Stomach (tissue), 4 donors: ENCODE data around the gene CA11.
"Not testable (repeated sequence)": the region's sequence is repeated elsewhere in the genome, so short reads cannot be mapped to it uniquely, and the experiment has no call there.

ENCODE experiments used
- CTCF ChIP-seq, 7 experiments: fragments of 450-650 bp in 4 of 7; fragments of 200-600 bp in 3 of 7; sonication (generic) in 3 of 7; IDR thresholded peaks; one replicate each; pipeline ENCODE4 v1.5.1; 2016 to 2019; ENCODE audit warnings: antibody characterized with exemption in 7 of 7, control low read depth in 2 of 7, mild to moderate bottlenecking in 1 of 7
- POLR2A ChIP-seq, 4 donors: fragments of 450-650 bp; IDR thresholded peaks; one replicate each; pipeline ENCODE4 v1.6.1; 2016; ENCODE audit warnings: antibody characterized with exemption in 4 of 4, control low read depth in 2 of 4, mild to moderate bottlenecking in 1 of 4, moderate library complexity in 1 of 4
- POLR2AphosphoS5 ChIP-seq, 3 donors: sonication (generic); formaldehyde crosslinking; IDR thresholded peaks; one replicate each; pipeline ENCODE4 v1.6.1; 2016; ENCODE audit warnings: antibody characterized with exemption in 3 of 3

GRCh38 chr19:48632286-48632685, 13.7 kb downstream of the CA11 start:
- not testable (repeated sequence) for TF ChIP-seq CTCF, POLR2AphosphoS5, POLR2A (IDR thresholded peaks at IDR 0.05)
